HEK293 (cell line): ENCODE measurements around the gene SPACA4.

ENCODE experiments used
- CTCF ChIA-PET: fragments of 350-600 bp; formaldehyde crosslinking; extraction: SDS; loops from one replicate; lab custom pipeline; 2021; ENCODE audit warnings: antibody characterized with exemption; lab: Yijun Ruan, JAX
- POLR2A ChIA-PET: fragments of 300-600 bp; formaldehyde crosslinking; extraction: SDS; loops from one replicate; lab custom pipeline; 2020; ENCODE audit warnings: antibody characterized with exemption, inconsistent platforms; lab: Yijun Ruan, JAX
- H3K27ac ChIP-seq: fragments of 200-500 bp; sonication (Bioruptor generic); 2 replicates; pipeline ENCODE4 v1.5.1; 2014; ENCODE audit warnings: low read depth, low read length, control low read depth, inconsistent platforms; ENCODE audit errors: extremely low read depth
- H3K36me3 ChIP-seq, 2 experiments: fragments of 200-500 bp in 1 of 2; sonication (Bioruptor generic) in 1 of 2; 1 replicate in 1 of 2; 2 replicates in 1 of 2; pipeline ENCODE4 v1.5.1; 2014 to 2017; ENCODE audit warnings: inconsistent platforms in 2 of 2, low read length in 2 of 2; ENCODE audit not compliant: control insufficient read depth in 2 of 2, insufficient read depth in 1 of 2
- H3K4me1 ChIP-seq: fragments of 200-500 bp; sonication (Bioruptor generic); 2 replicates; pipeline ENCODE4 v1.5.1; 2014; ENCODE audit warnings: mild to moderate bottlenecking, low read length, inconsistent platforms; ENCODE audit not compliant: control insufficient read depth, insufficient read depth
- H3K4me3 ChIP-seq: 2 replicates; pipeline ENCODE4 v1.5.1; 2011; ENCODE audit warnings: low read depth, mild to moderate bottlenecking, control low read depth, low read length, moderate library complexity
- H3K9me3 ChIP-seq: fragments of 200-500 bp; sonication (Bioruptor generic); 2 replicates; pipeline ENCODE4 v1.5.1; 2014; ENCODE audit warnings: low read depth, low read length, inconsistent platforms; ENCODE audit not compliant: control insufficient read depth, insufficient read depth
- KLF1 ChIP-seq: fragments of 450-650 bp; formaldehyde crosslinking; IDR thresholded peaks from 2 replicates; pipeline ENCODE4 v1.5.1; 2016; ENCODE audit warnings: missing biosample characterization, missing genetic modification characterization
- WT1 ChIP-seq: fragments of 450-650 bp; formaldehyde crosslinking; IDR thresholded peaks from 2 replicates; pipeline ENCODE4 v1.5.1; 2016; ENCODE audit warnings: missing biosample characterization, missing genetic modification characterization
- ZBTB1 ChIP-seq: fragments of 450-650 bp; formaldehyde crosslinking; IDR thresholded peaks from 2 replicates; pipeline ENCODE4 v1.5.1; 2016; ENCODE audit warnings: missing biosample characterization, missing genetic modification characterization
- ZBTB17 ChIP-seq: fragments of 450-650 bp; formaldehyde crosslinking; IDR thresholded peaks from 2 replicates; pipeline ENCODE4 v1.5.1; 2016; ENCODE audit warnings: missing biosample characterization, missing genetic modification characterization
- ZNF121 ChIP-seq: fragments of 450-650 bp; formaldehyde crosslinking; IDR thresholded peaks from 2 replicates; pipeline ENCODE4 v1.5.1; 2016; ENCODE audit warnings: missing biosample characterization, missing genetic modification characterization
- ZNF426 ChIP-seq: fragments of 450-650 bp; formaldehyde crosslinking; IDR thresholded peaks from 2 replicates; pipeline ENCODE4 v1.5.1; 2017; ENCODE audit warnings: missing biosample characterization, missing genetic modification characterization, mild to moderate bottlenecking, inconsistent platforms, moderate library complexity
- ZNF514 ChIP-seq: fragments of 450-650 bp; formaldehyde crosslinking; IDR thresholded peaks from 2 replicates; pipeline ENCODE4 v1.5.1; 2016; ENCODE audit warnings: missing biosample characterization, missing genetic modification characterization
- ZNF530 ChIP-seq: fragments of 450-650 bp; formaldehyde crosslinking; IDR thresholded peaks from 2 replicates; pipeline ENCODE4 v1.5.1; 2016; ENCODE audit warnings: low read depth, missing biosample characterization, missing genetic modification characterization
- ZNF600 ChIP-seq: fragments of 450-650 bp; formaldehyde crosslinking; IDR thresholded peaks from 2 replicates; pipeline ENCODE4 v1.5.1; 2016; ENCODE audit warnings: missing biosample characterization, missing genetic modification characterization
- ZNF747 ChIP-seq: fragments of 450-650 bp; formaldehyde crosslinking; IDR thresholded peaks from 2 replicates; pipeline ENCODE4 v1.5.1; 2016; ENCODE audit warnings: missing biosample characterization, missing genetic modification characterization
- ZNF768 ChIP-seq: fragments of 450-650 bp; formaldehyde crosslinking; IDR thresholded peaks from 2 replicates; pipeline ENCODE4 v1.5.1; 2018; ENCODE audit warnings: missing biosample characterization, mild to moderate bottlenecking, missing genetic modification characterization
- ZNF776 ChIP-seq: fragments of 450-650 bp; formaldehyde crosslinking; IDR thresholded peaks from 2 replicates; pipeline ENCODE4 v1.5.0; 2017; ENCODE audit warnings: missing biosample characterization, missing genetic modification characterization, borderline replicate concordance
- ZXDB ChIP-seq: fragments of 450-650 bp; formaldehyde crosslinking; IDR thresholded peaks from 2 replicates; pipeline ENCODE4 v1.5.1; 2016; ENCODE audit warnings: missing biosample characterization, missing genetic modification characterization
- TF ChIP-seq, protein P1 (sequence below): fragments of 450-650 bp; formaldehyde crosslinking; IDR thresholded peaks from 2 replicates; pipeline ENCODE4 v1.5.1; 2016; ENCODE audit warnings: missing biosample characterization, missing genetic modification characterization
- TF ChIP-seq, protein P2 (sequence below): fragments of 450-650 bp; formaldehyde crosslinking; IDR thresholded peaks from 2 replicates; pipeline ENCODE4 v1.5.1; 2016; ENCODE audit warnings: missing biosample characterization, missing genetic modification characterization
- TF ChIP-seq, protein P3 (sequence below): fragments of 450-650 bp; formaldehyde crosslinking; IDR thresholded peaks from 2 replicates; pipeline ENCODE4 v1.5.1; 2016; ENCODE audit warnings: missing biosample characterization, missing genetic modification characterization

Gene SPACA4

DNA sequence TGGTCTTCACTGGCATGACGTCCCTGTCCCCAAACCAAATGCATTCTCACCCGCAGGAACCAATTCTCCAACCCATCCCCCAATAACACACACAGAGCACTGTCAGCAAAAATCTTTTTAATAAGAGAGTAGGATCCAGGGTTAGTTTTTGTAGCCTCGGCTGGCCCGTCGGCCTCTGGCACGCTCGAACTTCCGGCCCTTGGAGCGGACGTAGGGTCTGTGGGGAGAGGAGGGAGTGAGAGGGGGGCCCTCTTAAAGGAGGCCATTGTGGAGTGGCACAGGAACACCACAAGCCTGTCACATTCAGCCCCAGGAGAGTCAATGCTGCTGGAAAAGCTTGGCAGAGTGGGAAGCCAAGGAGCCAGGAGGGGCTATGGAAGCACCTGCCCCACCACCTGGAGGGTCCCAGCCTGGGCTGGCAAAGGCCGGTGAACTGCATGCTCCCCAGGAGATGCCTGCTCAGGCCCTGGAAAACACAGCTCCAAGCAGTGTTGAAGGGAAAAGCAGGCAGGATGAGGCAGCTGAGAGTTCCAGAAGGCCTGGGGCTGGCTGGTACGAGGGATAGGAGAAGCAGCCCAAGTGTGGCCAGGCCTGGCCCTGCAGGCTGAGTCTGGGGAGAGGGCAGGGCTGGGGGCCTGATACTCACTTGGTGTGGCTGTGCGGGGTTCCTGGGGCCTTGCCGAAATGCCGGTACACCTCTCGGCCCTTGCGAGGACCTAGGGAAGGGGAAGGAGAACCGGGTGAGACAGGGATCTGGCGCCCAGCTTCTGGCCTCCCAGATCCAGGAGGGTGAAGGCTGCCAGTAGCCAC, 8.9 kb downstream of the SPACA4 start (continued):
- TF ChIP-seq ZBTB17 = peak; percentile 62; the same call in 1 of the 2 replicates
- TF ChIP-seq ZNF514 (tag by site-specific recombination) = no peak

DNA sequence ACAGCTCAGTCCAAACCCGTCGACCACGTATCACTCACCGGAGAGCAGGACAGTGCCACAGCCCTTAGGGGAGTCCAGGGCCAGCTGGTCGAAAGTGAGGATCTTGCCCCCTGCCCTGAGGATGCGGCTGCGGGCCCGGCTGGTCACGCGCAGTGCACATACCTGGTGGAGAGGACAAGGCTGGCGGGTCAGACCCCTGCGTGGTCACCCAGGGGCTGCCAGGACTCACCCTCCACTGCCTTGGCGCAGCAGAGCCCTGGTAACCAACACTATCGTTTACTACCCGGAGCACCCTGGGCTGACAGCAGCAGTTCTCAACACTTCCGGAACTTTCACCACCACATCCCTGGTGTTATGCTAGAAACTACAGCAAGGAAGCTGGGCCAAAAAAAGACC, 9.5 kb downstream of the SPACA4 start:
- POLR2A ChIA-PET = interaction anchor here (0.8 to 3.8 kb wide), 5 partner anchors 8 to 18 kb away, joined by 3 to 28 read pairs (median 10); no protein-coding TSS in a partner anchor
- H3K4me1 ChIP-seq = peaks cover 27% of the 10 kb centered on the region
- peak overlapping the region; percentile 100; the same call in 1 of the 2 replicates for H3K27ac ChIP-seq
- no peaks in the 10 kb centered on the region for H3K9me3 ChIP-seq
- H3K4me3 ChIP-seq = no peak overlapping the region
- CTCF ChIA-PET = interaction anchor here (0.7 to 1.0 kb wide), 2 partner anchors 48 to 180 kb away, joined by 3 to 4 read pairs; no protein-coding TSS in a partner anchor
- H3K36me3 ChIP-seq = peaks cover 14 to 40% of the 10 kb centered on the region in 2 experiments
- peak; percentile 13; the same call in 1 of the 2 replicates for TF ChIP-seq ZNF600 (tag by site-specific recombination)
- TF ChIP-seq, protein P1, sequence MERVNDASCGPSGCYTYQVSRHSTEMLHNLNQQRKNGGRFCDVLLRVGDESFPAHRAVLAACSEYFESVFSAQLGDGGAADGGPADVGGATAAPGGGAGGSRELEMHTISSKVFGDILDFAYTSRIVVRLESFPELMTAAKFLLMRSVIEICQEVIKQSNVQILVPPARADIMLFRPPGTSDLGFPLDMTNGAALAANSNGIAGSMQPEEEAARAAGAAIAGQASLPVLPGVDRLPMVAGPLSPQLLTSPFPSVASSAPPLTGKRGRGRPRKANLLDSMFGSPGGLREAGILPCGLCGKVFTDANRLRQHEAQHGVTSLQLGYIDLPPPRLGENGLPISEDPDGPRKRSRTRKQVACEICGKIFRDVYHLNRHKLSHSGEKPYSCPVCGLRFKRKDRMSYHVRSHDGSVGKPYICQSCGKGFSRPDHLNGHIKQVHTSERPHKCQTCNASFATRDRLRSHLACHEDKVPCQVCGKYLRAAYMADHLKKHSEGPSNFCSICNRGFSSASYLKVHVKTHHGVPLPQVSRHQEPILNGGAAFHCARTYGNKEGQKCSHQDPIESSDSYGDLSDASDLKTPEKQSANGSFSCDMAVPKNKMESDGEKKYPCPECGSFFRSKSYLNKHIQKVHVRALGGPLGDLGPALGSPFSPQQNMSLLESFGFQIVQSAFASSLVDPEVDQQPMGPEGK (tag by site-specific recombination) = no peak
- TF ChIP-seq KLF1 = 0 out of 2 replicates have a peak, but pooled peaks have one; percentile 4

DNA sequence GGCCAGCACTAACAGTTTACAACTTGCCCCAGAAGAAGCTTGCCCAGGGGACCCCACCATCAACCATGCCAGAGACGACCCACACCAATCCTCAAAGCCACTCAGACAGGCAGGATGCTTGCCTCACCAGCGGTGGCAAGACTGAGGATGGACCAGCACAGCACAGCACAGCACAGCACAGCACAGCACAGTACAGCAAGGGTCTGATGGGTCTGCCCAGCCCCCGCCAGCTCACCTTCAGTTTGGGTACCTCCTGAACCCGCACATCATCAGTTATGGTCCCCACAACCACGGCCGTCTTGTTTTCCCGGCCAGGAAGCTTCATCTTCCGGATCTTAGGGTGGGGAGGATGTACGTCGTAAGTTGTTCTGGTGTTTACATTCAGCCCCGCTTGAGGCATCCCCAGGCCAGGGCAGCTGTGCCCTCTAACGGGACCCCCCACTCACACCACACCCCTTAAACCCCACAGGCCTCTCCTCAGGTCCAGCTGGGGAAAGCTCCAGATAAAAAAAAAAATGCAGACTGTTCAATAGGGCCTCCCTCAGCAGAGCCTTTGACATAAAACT, 10.0 kb downstream of the SPACA4 start:
- no peak overlapping the region for H3K4me3 ChIP-seq
- peaks cover 14 to 40% of the 10 kb centered on the region in 2 experiments for H3K36me3 ChIP-seq
- CTCF ChIA-PET = interaction anchor here (0.7 to 1.5 kb wide), 5 partner anchors 19 to 179 kb away, joined by 3 to 13 read pairs (median 4); no protein-coding TSS in a partner anchor
- H3K27ac ChIP-seq = peak overlapping the region; percentile 100
- TF ChIP-seq ZNF768 (tag by site-specific recombination) (peak; percentile 76; the same call in 1 of the 2 replicates), ZNF426 (no peak), WT1 (no peak), ZBTB1 (tag by site-specific recombination) (no peak), ZNF530 (tag by site-specific recombination) (no peak), ZNF121 (tag by site-specific recombination) (0 out of 2 replicates have a peak, but pooled peaks have one; percentile 19)
- POLR2A ChIA-PET = interaction anchor here (0.8 to 3.8 kb wide), 5 partner anchors 7 to 17 kb away, joined by 3 to 28 read pairs (median 11); no protein-coding TSS in a partner anchor
- H3K4me1 ChIP-seq = peaks cover 27% of the 10 kb centered on the region
- H3K9me3 ChIP-seq = no peaks in the 10 kb centered on the region

DNA sequence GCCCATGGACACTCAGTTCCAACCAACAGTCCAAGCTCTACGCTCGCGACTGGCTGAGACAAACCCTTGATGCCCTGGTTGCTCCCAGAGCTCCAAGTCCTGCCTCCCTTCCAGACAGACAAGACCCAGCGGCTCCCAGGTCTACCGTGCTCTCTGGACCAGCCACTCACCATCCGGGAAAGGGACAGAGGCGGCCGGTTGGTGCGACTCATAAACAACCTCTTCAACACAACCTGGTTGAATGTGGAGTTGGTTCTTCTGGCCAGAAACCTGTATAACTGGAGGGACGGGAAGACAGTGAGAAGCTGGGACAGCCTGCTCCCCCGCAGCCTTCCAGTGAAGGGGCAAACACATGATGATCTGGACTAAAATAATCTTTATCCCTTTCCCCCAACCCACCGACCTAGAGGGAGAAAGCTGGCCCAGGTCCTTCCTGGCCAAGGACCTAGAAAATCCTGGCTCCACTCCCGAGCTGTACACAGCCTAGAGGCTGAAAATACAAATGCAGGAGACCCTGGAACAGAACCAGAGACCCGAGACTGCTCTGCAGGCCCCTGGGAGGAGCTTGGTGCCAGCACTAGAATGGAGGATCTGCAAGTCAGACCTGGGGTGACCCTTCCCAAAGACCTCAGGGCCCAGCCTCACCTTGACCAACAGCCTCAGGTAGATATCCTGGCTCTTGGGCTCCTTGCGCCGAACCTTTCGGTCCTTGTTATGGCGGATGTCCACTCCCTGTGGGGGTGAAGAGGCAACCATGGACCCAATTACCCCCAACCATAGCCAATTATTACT, 10.8 kb downstream of the SPACA4 start:
- ChIA-PET POLR2A (interaction anchor here (0.6 to 3.8 kb wide), 8 partner anchors 8 to 97 kb away, joined by 3 to 25 read pairs (median 4); partner anchors contain the start of gene CA11), CTCF (interaction anchor here (0.5 to 1.8 kb wide), 9 partner anchors 9 to 611 kb away, joined by 3 to 13 read pairs (median 3); no protein-coding TSS in a partner anchor)
- H3K4me3 ChIP-seq = peak overlapping the region; percentile 76
- TF ChIP-seq ZXDB (tag by site-specific recombination) (no peak), ZNF747 (tag by site-specific recombination) (no peak), ZBTB17 (no peak), ZNF776 (tag by site-specific recombination) (no peak)
- TF ChIP-seq, protein P2, sequence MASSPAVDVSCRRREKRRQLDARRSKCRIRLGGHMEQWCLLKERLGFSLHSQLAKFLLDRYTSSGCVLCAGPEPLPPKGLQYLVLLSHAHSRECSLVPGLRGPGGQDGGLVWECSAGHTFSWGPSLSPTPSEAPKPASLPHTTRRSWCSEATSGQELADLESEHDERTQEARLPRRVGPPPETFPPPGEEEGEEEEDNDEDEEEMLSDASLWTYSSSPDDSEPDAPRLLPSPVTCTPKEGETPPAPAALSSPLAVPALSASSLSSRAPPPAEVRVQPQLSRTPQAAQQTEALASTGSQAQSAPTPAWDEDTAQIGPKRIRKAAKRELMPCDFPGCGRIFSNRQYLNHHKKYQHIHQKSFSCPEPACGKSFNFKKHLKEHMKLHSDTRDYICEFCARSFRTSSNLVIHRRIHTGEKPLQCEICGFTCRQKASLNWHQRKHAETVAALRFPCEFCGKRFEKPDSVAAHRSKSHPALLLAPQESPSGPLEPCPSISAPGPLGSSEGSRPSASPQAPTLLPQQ (tag by site-specific recombination) = no peak
- TF ChIP-seq, protein P3, sequence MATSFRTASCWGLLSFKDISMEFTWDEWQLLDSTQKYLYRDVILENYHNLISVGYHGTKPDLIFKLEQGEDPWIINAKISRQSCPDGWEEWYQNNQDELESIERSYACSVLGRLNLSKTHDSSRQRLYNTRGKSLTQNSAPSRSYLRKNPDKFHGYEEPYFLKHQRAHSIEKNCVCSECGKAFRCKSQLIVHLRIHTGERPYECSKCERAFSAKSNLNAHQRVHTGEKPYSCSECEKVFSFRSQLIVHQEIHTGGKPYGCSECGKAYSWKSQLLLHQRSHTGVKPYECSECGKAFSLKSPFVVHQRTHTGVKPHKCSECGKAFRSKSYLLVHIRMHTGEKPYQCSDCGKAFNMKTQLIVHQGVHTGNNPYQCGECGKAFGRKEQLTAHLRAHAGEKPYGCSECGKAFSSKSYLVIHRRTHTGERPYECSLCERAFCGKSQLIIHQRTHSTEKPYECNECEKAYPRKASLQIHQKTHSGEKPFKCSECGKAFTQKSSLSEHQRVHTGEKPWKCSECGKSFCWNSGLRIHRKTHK (tag by site-specific recombination) = no peak
- H3K4me1 ChIP-seq = peaks cover 27% of the 10 kb centered on the region
- H3K27ac ChIP-seq = peak overlapping the region; percentile 100
- H3K9me3 ChIP-seq = no peaks in the 10 kb centered on the region
- peaks cover 14 to 41% of the 10 kb centered on the region in 2 experiments for H3K36me3 ChIP-seq
